Measurements from ENCODE around the gene SMIM23.

Gene SMIM23

DNA sequence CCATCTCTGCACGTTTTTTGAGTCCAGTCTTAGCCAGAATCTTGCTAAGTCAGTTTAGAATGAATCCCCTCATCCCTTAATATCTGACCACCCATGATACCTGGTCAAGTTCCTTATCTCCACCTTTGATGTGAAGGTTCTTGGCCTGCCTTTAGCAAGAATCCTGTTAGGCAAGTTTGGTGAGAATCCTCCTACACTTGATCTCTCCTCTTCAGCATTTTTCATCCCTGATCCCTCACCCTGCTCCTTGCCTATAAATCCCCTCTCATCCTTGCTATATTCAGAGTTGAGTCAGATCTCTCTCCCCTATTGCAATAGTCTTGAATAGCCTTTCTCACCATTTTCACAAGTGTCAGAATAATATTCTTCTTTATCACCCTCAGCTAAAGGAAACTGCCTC lies 31.0 kb downstream of the SMIM23 start:
- no peaks in the 10 kb centered on the region for H3K27me3 ChIP-seq (ENCODE audit: control insufficient read depth, insufficient read depth, low read length)
- no peaks in the 10 kb centered on the region for H3K9me3 ChIP-seq (ENCODE audit: control insufficient read depth, insufficient read depth, low read length)
- H3K4me1 ChIP-seq (ENCODE audit: control insufficient read depth, insufficient read depth, low read length), result no peaks in the 10 kb centered on the region
- no peak overlapping the region for H3K27ac ChIP-seq (ENCODE audit: low read depth, low read length)
- no peak overlapping the region for H3K9ac ChIP-seq (ENCODE audit: low read depth, low read length)
- no peaks in the 10 kb centered on the region for H3K36me3 ChIP-seq (ENCODE audit: control insufficient read depth, insufficient read depth, low read length)
- H3K4me3 ChIP-seq (ENCODE audit: low read depth, low read length), result no peak overlapping the region

DNA sequence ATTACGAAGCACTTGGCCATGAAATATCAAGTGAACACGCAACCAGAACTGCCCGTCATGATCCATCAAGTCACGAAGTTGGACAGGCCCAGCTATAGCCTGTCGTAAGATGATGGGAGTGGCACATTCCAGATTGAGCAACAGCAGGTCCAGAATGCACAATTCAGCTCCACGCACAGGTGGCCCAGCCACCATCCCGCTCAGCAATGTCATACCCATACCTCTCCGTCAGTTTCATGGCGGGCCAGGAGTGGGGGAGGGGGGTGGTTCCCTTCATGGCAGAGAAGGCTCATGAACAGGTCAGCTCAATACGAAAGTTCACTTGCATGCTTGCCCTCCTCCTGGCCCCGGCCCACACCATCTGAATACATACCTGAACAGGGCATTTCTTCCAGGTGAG lies 34.9 kb downstream of the SMIM23 start:
- H3K27ac ChIP-seq (ENCODE audit: low read depth, low read length), result no peak overlapping the region
- no peak overlapping the region for H3K9ac ChIP-seq (ENCODE audit: low read depth, low read length)
- no peaks in the 10 kb centered on the region for H3K9me3 ChIP-seq (ENCODE audit: control insufficient read depth, insufficient read depth, low read length)
- no peak overlapping the region for H3K4me3 ChIP-seq (ENCODE audit: low read depth, low read length)
- no peaks in the 10 kb centered on the region for H3K4me1 ChIP-seq (ENCODE audit: control insufficient read depth, insufficient read depth, low read length)
- H3K36me3 ChIP-seq (ENCODE audit: control insufficient read depth, insufficient read depth, low read length), result no peaks in the 10 kb centered on the region
- H3K27me3 ChIP-seq (ENCODE audit: control insufficient read depth, insufficient read depth, low read length), result no peaks in the 10 kb centered on the region

DNA sequence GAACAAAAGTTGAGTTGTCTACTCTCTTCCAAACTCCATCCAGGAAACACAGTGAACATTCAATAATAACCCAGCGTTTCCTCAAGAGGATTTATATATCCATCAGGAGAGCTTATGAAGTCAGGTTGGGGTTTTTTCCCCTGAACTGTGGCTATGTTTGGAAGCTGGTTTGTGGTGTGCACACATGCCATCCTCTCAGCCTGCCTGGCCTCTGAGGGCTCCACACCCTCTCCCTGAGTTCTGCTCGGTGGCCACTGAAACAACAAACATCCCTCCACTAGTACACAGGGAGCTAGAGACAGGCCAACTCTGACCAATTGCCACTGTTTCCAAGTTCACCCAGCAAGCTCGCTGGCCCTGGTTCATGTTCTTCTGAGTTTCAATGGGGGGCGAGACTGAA lies 35.7 kb downstream of the SMIM23 start:
- Histone ChIP-seq H3K36me3 (ENCODE audit: control insufficient read depth, insufficient read depth, low read length) (no peaks in the 10 kb centered on the region), H3K27me3 (ENCODE audit: control insufficient read depth, insufficient read depth, low read length) (no peaks in the 10 kb centered on the region), H3K27ac (ENCODE audit: low read depth, low read length) (no peak overlapping the region), H3K9me3 (ENCODE audit: control insufficient read depth, insufficient read depth, low read length) (no peaks in the 10 kb centered on the region), H3K4me1 (ENCODE audit: control insufficient read depth, insufficient read depth, low read length) (no peaks in the 10 kb centered on the region), H3K4me3 (ENCODE audit: low read depth, low read length) (no peak overlapping the region), H3K9ac (ENCODE audit: low read depth, low read length) (no peak overlapping the region)

DNA sequence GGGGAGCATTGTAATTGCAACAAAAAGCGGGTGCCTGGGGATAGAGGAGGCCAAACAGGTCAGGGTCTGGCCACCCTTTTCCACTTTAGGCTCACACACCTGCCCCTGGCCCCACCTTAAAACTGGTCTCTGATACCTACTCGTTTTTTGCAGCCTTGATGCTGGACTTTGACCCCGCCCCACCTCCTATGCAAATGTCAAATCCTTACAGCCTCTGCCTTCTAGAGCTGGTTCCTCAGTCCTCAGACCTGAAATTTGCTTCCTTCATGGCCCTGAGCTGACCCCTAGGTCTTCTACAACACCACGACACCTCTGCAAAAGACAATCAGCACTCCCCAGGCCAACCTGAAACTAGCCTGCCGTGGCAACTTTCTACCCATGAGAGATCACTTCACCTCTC lies 37.7 kb downstream of the SMIM23 start:
- Histone ChIP-seq H3K4me1 (ENCODE audit: control insufficient read depth, insufficient read depth, low read length) (no peaks in the 10 kb centered on the region), H3K36me3 (ENCODE audit: control insufficient read depth, insufficient read depth, low read length) (no peaks in the 10 kb centered on the region)

DNA sequence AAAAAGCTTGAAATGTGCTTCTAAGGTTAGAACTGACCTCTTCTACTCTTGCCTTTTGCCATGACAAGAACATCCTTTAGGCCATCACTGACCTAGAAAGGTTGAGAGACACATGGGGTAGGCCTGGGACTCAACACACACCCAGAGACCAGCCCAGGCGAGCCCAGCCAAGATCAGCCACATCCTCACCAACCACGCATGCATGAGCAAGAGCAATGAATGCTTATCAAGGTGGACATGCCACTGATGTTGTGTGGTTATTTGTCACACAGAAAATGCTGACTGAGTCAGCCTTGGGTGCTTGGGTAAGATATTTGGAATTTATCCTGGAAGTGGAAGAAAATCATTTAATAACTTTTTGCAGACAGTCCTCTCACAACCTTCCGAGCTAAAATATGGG lies 39.4 kb downstream of the SMIM23 start:
- Histone ChIP-seq H3K27ac (ENCODE audit: low read depth, low read length) (no peak overlapping the region), H3K27me3 (ENCODE audit: control insufficient read depth, insufficient read depth, low read length) (no peaks in the 10 kb centered on the region), H3K36me3 (ENCODE audit: control insufficient read depth, insufficient read depth, low read length) (no peaks in the 10 kb centered on the region), H3K4me3 (ENCODE audit: low read depth, low read length) (no peak overlapping the region), H3K9ac (ENCODE audit: low read depth, low read length) (no peak overlapping the region), H3K9me3 (ENCODE audit: control insufficient read depth, insufficient read depth, low read length) (no peaks in the 10 kb centered on the region), H3K4me1 (ENCODE audit: control insufficient read depth, insufficient read depth, low read length) (no peaks in the 10 kb centered on the region)

More for the DNA sequence above, 37.7 kb downstream of the SMIM23 start:
- Histone ChIP-seq H3K27ac (ENCODE audit: low read depth, low read length) (no peak overlapping the region), H3K9me3 (ENCODE audit: control insufficient read depth, insufficient read depth, low read length) (no peaks in the 10 kb centered on the region), H3K27me3 (ENCODE audit: control insufficient read depth, insufficient read depth, low read length) (no peaks in the 10 kb centered on the region), H3K4me3 (ENCODE audit: low read depth, low read length) (no peak overlapping the region), H3K9ac (ENCODE audit: low read depth, low read length) (no peak overlapping the region)

DNA sequence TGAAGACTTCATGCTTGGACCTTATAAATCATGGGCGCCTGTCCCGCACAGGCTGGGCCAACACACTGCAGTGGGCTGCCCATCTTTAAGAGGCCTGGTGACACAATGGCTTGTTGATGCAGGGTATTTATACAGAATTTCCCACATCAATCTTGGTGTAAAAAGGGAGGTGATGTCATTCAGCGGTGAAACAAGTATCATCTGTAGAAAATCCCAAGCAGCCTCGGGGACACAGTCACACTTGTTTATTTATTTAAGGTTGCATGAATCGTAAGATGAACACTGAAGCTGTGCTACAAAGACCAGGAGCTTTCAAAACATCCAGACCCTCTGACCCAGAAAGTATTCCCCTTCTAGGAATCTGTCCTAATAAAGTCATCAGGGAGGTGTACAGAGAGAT lies 40.5 kb downstream of the SMIM23 start:
- Histone ChIP-seq H3K4me3 (ENCODE audit: low read depth, low read length) (no peak overlapping the region), H3K27me3 (ENCODE audit: control insufficient read depth, insufficient read depth, low read length) (no peaks in the 10 kb centered on the region), H3K9ac (ENCODE audit: low read depth, low read length) (no peak overlapping the region), H3K4me1 (ENCODE audit: control insufficient read depth, insufficient read depth, low read length) (no peaks in the 10 kb centered on the region), H3K27ac (ENCODE audit: low read depth, low read length) (no peak overlapping the region), H3K9me3 (ENCODE audit: control insufficient read depth, insufficient read depth, low read length) (no peaks in the 10 kb centered on the region), H3K36me3 (ENCODE audit: control insufficient read depth, insufficient read depth, low read length) (no peaks in the 10 kb centered on the region)

DNA sequence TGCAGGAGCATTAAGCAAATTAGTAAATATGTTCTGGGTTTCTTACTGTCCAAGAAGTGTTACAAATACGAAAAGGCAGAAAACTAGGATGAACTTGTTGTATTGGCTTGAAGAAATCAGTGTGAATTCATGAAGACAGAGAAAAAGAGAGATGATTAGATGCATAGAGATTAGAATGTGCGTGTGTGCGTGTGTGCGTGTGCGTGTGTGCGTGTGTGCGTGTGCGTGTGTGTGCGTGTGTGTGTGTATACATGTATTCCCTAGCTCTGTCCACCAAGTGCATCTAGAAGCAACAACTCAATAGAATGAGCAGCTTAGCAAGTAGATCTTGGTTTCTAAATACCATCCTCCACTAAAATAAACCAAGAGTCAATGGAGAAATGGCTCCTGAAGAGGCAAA lies 41.5 kb downstream of the SMIM23 start:
- Histone ChIP-seq H3K9ac (ENCODE audit: low read depth, low read length) (no peak overlapping the region), H3K27me3 (ENCODE audit: control insufficient read depth, insufficient read depth, low read length) (no peaks in the 10 kb centered on the region), H3K9me3 (ENCODE audit: control insufficient read depth, insufficient read depth, low read length) (no peaks in the 10 kb centered on the region), H3K27ac (ENCODE audit: low read depth, low read length) (no peak overlapping the region), H3K4me3 (ENCODE audit: low read depth, low read length) (no peak overlapping the region), H3K4me1 (ENCODE audit: control insufficient read depth, insufficient read depth, low read length) (no peaks in the 10 kb centered on the region), H3K36me3 (ENCODE audit: control insufficient read depth, insufficient read depth, low read length) (no peaks in the 10 kb centered on the region)

DNA sequence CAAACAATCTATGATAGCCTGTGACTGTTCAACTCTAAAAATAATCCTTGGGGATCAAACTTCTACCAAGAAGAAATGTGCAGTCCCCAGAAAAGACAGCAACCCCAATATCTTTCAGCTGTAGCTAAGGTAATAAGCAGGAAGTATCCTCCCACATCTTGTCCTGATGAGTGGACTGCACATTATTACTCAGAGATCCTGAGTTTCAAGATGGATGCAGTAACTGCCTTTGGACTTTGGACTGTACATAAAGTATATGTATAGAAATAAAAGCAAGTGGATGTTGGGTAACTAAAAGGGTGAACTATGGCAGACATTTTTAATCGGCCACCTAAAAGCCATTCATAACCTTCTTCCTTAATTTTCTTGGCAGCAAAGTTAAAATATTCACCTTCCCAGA lies 45.1 kb downstream of the SMIM23 start:
- Histone ChIP-seq H3K9ac (ENCODE audit: low read depth, low read length) (no peak overlapping the region), H3K9me3 (ENCODE audit: control insufficient read depth, insufficient read depth, low read length) (no peaks in the 10 kb centered on the region), H3K27ac (ENCODE audit: low read depth, low read length) (no peak overlapping the region), H3K4me1 (ENCODE audit: control insufficient read depth, insufficient read depth, low read length) (no peaks in the 10 kb centered on the region), H3K36me3 (ENCODE audit: control insufficient read depth, insufficient read depth, low read length) (no peaks in the 10 kb centered on the region), H3K27me3 (ENCODE audit: control insufficient read depth, insufficient read depth, low read length) (no peaks in the 10 kb centered on the region), H3K4me3 (ENCODE audit: low read depth, low read length) (no peak overlapping the region)

DNA sequence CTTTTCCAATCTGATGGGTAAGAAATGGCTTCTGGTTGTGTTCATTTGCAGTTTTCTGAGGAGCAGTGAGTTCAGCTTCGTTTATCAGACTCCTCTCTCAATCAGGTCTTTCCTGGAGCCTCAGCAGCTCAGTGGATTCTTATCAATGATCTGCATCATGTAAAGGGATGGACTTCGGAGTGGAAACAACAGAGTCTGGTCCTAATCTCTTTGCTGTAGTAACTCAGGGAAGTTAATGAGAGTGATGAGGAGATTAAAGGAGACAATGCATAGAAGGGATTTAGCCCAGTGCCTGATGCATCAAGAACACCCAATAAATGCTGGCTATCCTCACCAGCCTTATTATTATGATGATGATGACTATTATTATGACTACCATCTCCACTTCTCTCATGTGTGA lies 47.2 kb downstream of the SMIM23 start:
- Histone ChIP-seq H3K27ac (ENCODE audit: low read depth, low read length) (no peak overlapping the region), H3K9ac (ENCODE audit: low read depth, low read length) (no peak overlapping the region), H3K9me3 (ENCODE audit: control insufficient read depth, insufficient read depth, low read length) (no peaks in the 10 kb centered on the region), H3K27me3 (ENCODE audit: control insufficient read depth, insufficient read depth, low read length) (no peaks in the 10 kb centered on the region), H3K4me3 (ENCODE audit: low read depth, low read length) (no peak overlapping the region), H3K4me1 (ENCODE audit: control insufficient read depth, insufficient read depth, low read length) (no peaks in the 10 kb centered on the region), H3K36me3 (ENCODE audit: control insufficient read depth, insufficient read depth, low read length) (no peaks in the 10 kb centered on the region)

DNA sequence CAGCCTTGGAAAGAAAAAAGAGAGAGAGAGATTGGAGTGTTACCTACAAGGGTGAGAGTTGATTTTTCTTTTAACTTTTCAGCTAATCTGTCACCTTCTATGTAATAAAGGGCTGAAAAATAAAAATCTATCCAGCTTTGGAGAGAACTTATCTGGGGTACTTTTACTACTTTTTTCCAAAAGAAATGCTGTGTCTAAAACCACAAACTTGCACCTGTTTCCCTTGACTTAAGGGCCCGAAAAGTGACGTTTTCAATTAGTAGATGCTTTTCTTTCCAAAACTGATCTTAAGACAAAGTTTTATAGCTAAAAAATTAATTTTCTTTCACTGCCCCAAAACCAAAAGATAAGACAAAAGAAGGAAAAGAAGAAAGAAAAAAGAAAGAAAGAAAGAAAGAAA lies 48.8 kb downstream of the SMIM23 start:
- Histone ChIP-seq H3K9ac (ENCODE audit: low read depth, low read length) (no peak overlapping the region), H3K4me1 (ENCODE audit: control insufficient read depth, insufficient read depth, low read length) (no peaks in the 10 kb centered on the region), H3K36me3 (ENCODE audit: control insufficient read depth, insufficient read depth, low read length) (no peaks in the 10 kb centered on the region)

DNA sequence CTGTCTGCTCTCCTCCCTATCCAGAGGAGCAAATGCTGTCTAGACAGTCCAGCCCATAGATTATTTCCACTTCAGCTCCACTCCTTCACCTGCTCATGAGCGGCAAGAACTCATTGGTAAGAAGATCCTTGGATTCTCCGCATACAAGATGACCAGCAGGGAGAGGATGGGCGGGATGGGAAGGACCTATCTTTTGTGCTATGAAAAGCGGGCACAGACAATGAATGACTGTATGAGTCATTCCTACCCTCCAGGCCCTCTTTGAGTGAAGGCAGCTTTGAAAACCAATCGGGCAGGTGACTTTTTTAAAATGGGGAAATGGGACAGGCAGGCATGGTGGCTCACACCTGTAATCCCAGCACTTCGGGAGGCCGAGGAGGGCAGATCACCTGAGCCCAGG lies 49.4 kb downstream of the SMIM23 start:
- no peaks in the 10 kb centered on the region for H3K4me1 ChIP-seq (ENCODE audit: control insufficient read depth, insufficient read depth, low read length)

More for the DNA sequence above, 48.8 kb downstream of the SMIM23 start:
- no peaks in the 10 kb centered on the region for H3K27me3 ChIP-seq (ENCODE audit: control insufficient read depth, insufficient read depth, low read length)
- no peak overlapping the region for H3K27ac ChIP-seq (ENCODE audit: low read depth, low read length)
- no peak overlapping the region for H3K4me3 ChIP-seq (ENCODE audit: low read depth, low read length)
- no peaks in the 10 kb centered on the region for H3K9me3 ChIP-seq (ENCODE audit: control insufficient read depth, insufficient read depth, low read length)

DNA sequence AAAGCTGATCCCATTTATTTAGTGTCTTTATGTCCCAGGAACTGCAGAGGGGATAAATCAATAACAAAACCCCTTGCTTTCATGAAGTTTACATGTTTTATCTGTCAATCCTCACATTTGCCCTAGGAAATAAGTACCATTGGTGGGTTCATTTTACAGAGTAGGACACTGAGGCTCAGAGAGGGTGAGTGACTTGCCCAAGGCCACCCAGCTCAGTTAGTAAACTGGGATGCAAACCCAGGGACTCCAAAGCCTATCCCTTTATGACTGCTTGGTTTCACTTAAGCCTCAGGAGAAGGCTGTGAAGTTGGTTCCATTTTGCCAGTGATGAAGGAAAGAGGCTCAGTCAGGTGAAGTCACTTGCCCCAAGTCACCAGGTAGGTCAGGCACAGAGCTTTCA lies 51.9 kb downstream of the SMIM23 start:
- Histone ChIP-seq H3K4me1 (ENCODE audit: control insufficient read depth, insufficient read depth, low read length) (no peaks in the 10 kb centered on the region), H3K36me3 (ENCODE audit: control insufficient read depth, insufficient read depth, low read length) (no peaks in the 10 kb centered on the region), H3K27me3 (ENCODE audit: control insufficient read depth, insufficient read depth, low read length) (no peaks in the 10 kb centered on the region), H3K9ac (ENCODE audit: low read depth, low read length) (no peak overlapping the region), H3K4me3 (ENCODE audit: low read depth, low read length) (no peak overlapping the region), H3K27ac (ENCODE audit: low read depth, low read length) (no peak overlapping the region), H3K9me3 (ENCODE audit: control insufficient read depth, insufficient read depth, low read length) (no peaks in the 10 kb centered on the region)

More for the DNA sequence above, 49.4 kb downstream of the SMIM23 start:
- peak overlapping the region; percentile 8 for H3K27ac ChIP-seq (ENCODE audit: low read depth, low read length)
- no peaks in the 10 kb centered on the region for H3K27me3 ChIP-seq (ENCODE audit: control insufficient read depth, insufficient read depth, low read length)
- H3K36me3 ChIP-seq (ENCODE audit: control insufficient read depth, insufficient read depth, low read length), result no peaks in the 10 kb centered on the region
- H3K9ac ChIP-seq (ENCODE audit: low read depth, low read length), result no peak overlapping the region
- no peak overlapping the region for H3K4me3 ChIP-seq (ENCODE audit: low read depth, low read length)
- no peaks in the 10 kb centered on the region for H3K9me3 ChIP-seq (ENCODE audit: control insufficient read depth, insufficient read depth, low read length)

Data from HUES48 (cell line).